ENCODE data around the gene C10orf62.
"Not testable (repeated sequence)": the region's sequence is repeated elsewhere in the genome, so short reads cannot be mapped to it uniquely, and the experiment has no call there.

C10orf62 gene

GRCh38 chr10:97589479-97589878, at the start of gene C10orf62:
TSS of gene C10orf62 (plus strand) at chr10:97589721. CDS start at chr10:97589898, 177 bp downstream.
- no peak for DNase-seq (ENCODE audit: low spot score)

GRCh38 chr10:97540669-97541500, 48.6 kb upstream of the C10orf62 start:
- DNase-seq (ENCODE audit: low spot score), result no peak

- peak; percentile 84 for DNase-seq (ENCODE audit: low spot score)
These were observed 47.1 kb upstream of the C10orf62 start for GRCh38 chr10:97542169-97543024.

- peak; percentile 95 for DNase-seq (ENCODE audit: low spot score)
These were observed 46.4 kb upstream of the C10orf62 start for GRCh38 chr10:97543025-97543546.

GRCh38 chr10:97546456-97547270, 42.9 kb upstream of the C10orf62 start:
- no peak for DNase-seq (ENCODE audit: low spot score)

- DNase-seq (ENCODE audit: low spot score), result no peak
These were observed 42.3 kb upstream of the C10orf62 start for GRCh38 chr10:97547271-97547600.

- no peak for DNase-seq (ENCODE audit: low spot score)
These were observed 41.6 kb upstream of the C10orf62 start for GRCh38 chr10:97547962-97548361.

GRCh38 chr10:97548828-97549455, 40.6 kb upstream of the C10orf62 start:
- DNase-seq (ENCODE audit: low spot score), result no peak

- peak; percentile 41 for DNase-seq (ENCODE audit: low spot score)
These were observed 39.8 kb upstream of the C10orf62 start for GRCh38 chr10:97549587-97550322.

- DNase-seq (ENCODE audit: low spot score), result no peak
These were observed 39.0 kb upstream of the C10orf62 start for GRCh38 chr10:97550336-97551149.

- no peak for DNase-seq (ENCODE audit: low spot score)
These were observed 38.2 kb upstream of the C10orf62 start for GRCh38 chr10:97551271-97551670.

- peak; percentile 85 for DNase-seq (ENCODE audit: low spot score)
These were observed 35.9 kb upstream of the C10orf62 start for GRCh38 chr10:97553575-97554031.

GRCh38 chr10:97554336-97554735, 35.2 kb upstream of the C10orf62 start:
- not testable (repeated sequence) for DNase-seq (ENCODE audit: low spot score)

GRCh38 chr10:97555541-97555940, 34.0 kb upstream of the C10orf62 start:
- DNase-seq (ENCODE audit: low spot score), result not testable (repeated sequence)

- peak; percentile 75 for DNase-seq (ENCODE audit: low spot score)
These were observed 28.7 kb upstream of the C10orf62 start for GRCh38 chr10:97560731-97561381.

GRCh38 chr10:97561386-97562077, 28.0 kb upstream of the C10orf62 start:
- DNase-seq (ENCODE audit: low spot score), result not testable (repeated sequence)

- not testable (repeated sequence) for DNase-seq (ENCODE audit: low spot score)
These were observed 27.2 kb upstream of the C10orf62 start for GRCh38 chr10:97562329-97562728.

GRCh38 chr10:97563337-97563736, 26.2 kb upstream of the C10orf62 start:
- DNase-seq (ENCODE audit: low spot score), result no peak

GRCh38 chr10:97564776-97565175, 24.7 kb upstream of the C10orf62 start:
- no peak for DNase-seq (ENCODE audit: low spot score)

Data from AG20443 (cell line).